CD14-positive monocyte (primary cell): ENCODE measurements around the gene BNC1. TPM values are rescaled to one million over a fixed set of nuclear protein-coding genes. Genes with fewer than 3 reads are reported as not detected.
A peak's percentile ranks its signal among the peaks of the same experiment; 100 is the strongest.

Experiments used
- DNase-seq, 3 donors: peaks; one replicate each; pipeline ENCODE4 v3.0.0-alpha.2; 2011 to 2022
- H2AFZ ChIP-seq: 2 replicates; pipeline ENCODE4 v1.6.0; 2012; ENCODE audit warnings: mild to moderate bottlenecking, low read depth, low read length, inconsistent platforms; ENCODE audit not compliant: insufficient read depth, poor library complexity, severe bottlenecking
- H3K27ac ChIP-seq, 2 donors: 1 replicate in 1 of 2; 2 replicates in 1 of 2; pipeline ENCODE4 v1.5.1; 2012 to 2013; ENCODE audit warnings: low read length in 2 of 2, control low read depth in 1 of 2, inconsistent platforms in 1 of 2, low read depth in 1 of 2, mild to moderate bottlenecking in 1 of 2
- H3K27me3 ChIP-seq, 2 donors: one replicate each; pipeline versions ENCODE4 v1.6.0 to v1.6.1; 2011 to 2013; ENCODE audit warnings: low read length in 2 of 2; ENCODE audit not compliant: control insufficient read depth in 2 of 2, insufficient read depth in 2 of 2
- H3K36me3 ChIP-seq, 2 donors: replicated peaks in 1 of 2; 1 replicate in 1 of 2; 2 replicates in 1 of 2; pipeline versions ENCODE4 v1.5.1 to v1.6.1; 2012 to 2013; ENCODE audit warnings: low read length in 2 of 2, control low read depth in 1 of 2, inconsistent platforms in 1 of 2, mild to moderate bottlenecking in 1 of 2; ENCODE audit not compliant: insufficient read depth in 2 of 2, control insufficient read depth in 1 of 2
- H3K4me1 ChIP-seq, 2 donors: 1 replicate in 1 of 2; 2 replicates in 1 of 2; pipeline versions ENCODE4 v1.5.1 to v1.6.1; 2012 to 2013; ENCODE audit warnings: low read length in 2 of 2, control low read depth in 1 of 2, inconsistent platforms in 1 of 2, mild to moderate bottlenecking in 1 of 2, moderate library complexity in 1 of 2; ENCODE audit not compliant: insufficient read depth in 2 of 2, control insufficient read depth in 1 of 2
- H3K4me2 ChIP-seq: replicated peaks from 2 replicates; pipeline ENCODE3; 2012; ENCODE audit warnings: low read length, moderate library complexity, mild to moderate bottlenecking; ENCODE audit not compliant: poor library complexity, severe bottlenecking; ENCODE audit errors: extremely low read depth
- H3K4me3 ChIP-seq, 3 experiments: fragments of 200-600 bp in 1 of 3; sonication (generic) in 1 of 3; replicated peaks in 1 of 3; 1 replicate in 2 of 3; 2 replicates in 1 of 3; pipeline ENCODE4 v1.5.1; 2011 to 2013; ENCODE audit warnings: low read length in 3 of 3, mild to moderate bottlenecking in 3 of 3, control low read depth in 2 of 3, low read depth in 2 of 3, inconsistent platforms in 1 of 3, moderate library complexity in 1 of 3
- H3K79me2 ChIP-seq: 2 replicates; pipeline ENCODE4 v1.6.0; 2012; ENCODE audit warnings: mild to moderate bottlenecking, control low read depth, inconsistent platforms, low read length, moderate library complexity; ENCODE audit not compliant: insufficient read depth
- H3K9ac ChIP-seq: 2 replicates; pipeline ENCODE4 v1.6.0; 2017; ENCODE audit warnings: low read length, mild to moderate bottlenecking; ENCODE audit not compliant: insufficient read depth, poor library complexity, severe bottlenecking
- H3K9me3 ChIP-seq, 2 donors: replicated peaks in 1 of 2; 1 replicate in 1 of 2; 2 replicates in 1 of 2; pipeline versions ENCODE4 v1.5.1 to v1.6.1; 2012 to 2013; ENCODE audit warnings: low read length in 2 of 2, control low read depth in 1 of 2; ENCODE audit not compliant: control insufficient read depth in 1 of 2, insufficient read depth in 1 of 2
- H4K20me1 ChIP-seq: 2 replicates; pipeline ENCODE4 v1.6.0; 2012; ENCODE audit warnings: mild to moderate bottlenecking, low read length, control low read depth, moderate library complexity; ENCODE audit not compliant: insufficient read depth
- H3K27ac Mint-ChIP-seq, 7 donors: one replicate each; pipeline ENCODE4 v1.8.0; 2020; ENCODE audit warnings: mild to moderate bottlenecking in 7 of 7, mixed read lengths in 7 of 7, moderate library complexity in 6 of 7, inconsistent platforms in 2 of 7
- H3K27me3 Mint-ChIP-seq, 3 donors: one replicate each; pipeline ENCODE4 v1.8.0; 2021 to 2022; ENCODE audit warnings: low read depth in 3 of 3, mild to moderate bottlenecking in 3 of 3, mixed read lengths in 3 of 3, moderate library complexity in 3 of 3, inconsistent platforms in 1 of 3
- H3K36me3 Mint-ChIP-seq, 2 donors: one replicate each; pipeline ENCODE4 v1.8.0; 2020; ENCODE audit warnings: mixed read lengths in 2 of 2, inconsistent platforms in 1 of 2, mild to moderate bottlenecking in 1 of 2
- H3K4me1 Mint-ChIP-seq: one replicate; pipeline ENCODE4 v1.8.0; 2020; ENCODE audit warnings: mild to moderate bottlenecking, mixed read lengths
- H3K4me3 Mint-ChIP-seq, 2 donors: one replicate each; pipeline ENCODE4 v1.8.0; 2020; ENCODE audit warnings: mild to moderate bottlenecking in 2 of 2, mixed read lengths in 2 of 2, moderate library complexity in 1 of 2
- H3K9me3 Mint-ChIP-seq, 7 donors: one replicate each; pipeline ENCODE4 v1.8.0; 2020 to 2022; ENCODE audit warnings: mixed read lengths in 7 of 7, mild to moderate bottlenecking in 6 of 7, moderate library complexity in 6 of 7, inconsistent platforms in 2 of 7
- WGBS: methylation state at CpG from one replicate; pipeline ENCODE4 v1.1.5; 2013; ENCODE audit warnings: missing lambda C conversion rate; ENCODE audit not compliant: insufficient coverage; 5-methylcytosine and 5-hydroxymethylcytosine counted together
- intact Hi-C, 2 donors: fragments of 100-400 bp; cut with micrococcal nuclease; formaldehyde crosslinking; loops; one replicate each; pipeline versions ENCODE4 v1.15.0 to v1.15.1; 2023
- polyA plus RNA-seq, 3 donors: library from polyadenylated mRNA; depleted of rRNA in 1 of 3; unstranded in 2 of 3; stranded (reverse) in 1 of 3; fragments of 300-500 nt in 2 of 3; fragments of >200 nt in 1 of 3; fragmentation: Illumina TruSeq in 2 of 3; gene quantifications; 1 replicate in 2 of 3; 2 replicates in 1 of 3; pipeline ENCODE4 v1.2.3, GENCODE V29; 2012 to 2021
- TF ChIP-seq, protein P1 (sequence below): fragments of 200-600 bp; IDR thresholded peaks from one replicate; pipeline ENCODE4 v1.8.0; 2022; ENCODE audit warnings: antibody characterized with exemption, mild to moderate bottlenecking

Gene BNC1
- polyA plus RNA-seq, 3 donors = not detected

- intact Hi-C loops = loop anchor here in 1 of 2 donors (5.0 kb wide), 1 partner anchor 309 kb away; no protein-coding TSS in a partner anchor
- no peak overlapping the region for H3K27ac ChIP-seq
- 7% methylated on average over 2 of the region's 11 CpGs for WGBS
- H3K36me3 ChIP-seq = no peaks in the 10 kb centered on the region
- H3K4me1 ChIP-seq = no peaks in the 10 kb centered on the region
- TF ChIP-seq, protein P1, sequence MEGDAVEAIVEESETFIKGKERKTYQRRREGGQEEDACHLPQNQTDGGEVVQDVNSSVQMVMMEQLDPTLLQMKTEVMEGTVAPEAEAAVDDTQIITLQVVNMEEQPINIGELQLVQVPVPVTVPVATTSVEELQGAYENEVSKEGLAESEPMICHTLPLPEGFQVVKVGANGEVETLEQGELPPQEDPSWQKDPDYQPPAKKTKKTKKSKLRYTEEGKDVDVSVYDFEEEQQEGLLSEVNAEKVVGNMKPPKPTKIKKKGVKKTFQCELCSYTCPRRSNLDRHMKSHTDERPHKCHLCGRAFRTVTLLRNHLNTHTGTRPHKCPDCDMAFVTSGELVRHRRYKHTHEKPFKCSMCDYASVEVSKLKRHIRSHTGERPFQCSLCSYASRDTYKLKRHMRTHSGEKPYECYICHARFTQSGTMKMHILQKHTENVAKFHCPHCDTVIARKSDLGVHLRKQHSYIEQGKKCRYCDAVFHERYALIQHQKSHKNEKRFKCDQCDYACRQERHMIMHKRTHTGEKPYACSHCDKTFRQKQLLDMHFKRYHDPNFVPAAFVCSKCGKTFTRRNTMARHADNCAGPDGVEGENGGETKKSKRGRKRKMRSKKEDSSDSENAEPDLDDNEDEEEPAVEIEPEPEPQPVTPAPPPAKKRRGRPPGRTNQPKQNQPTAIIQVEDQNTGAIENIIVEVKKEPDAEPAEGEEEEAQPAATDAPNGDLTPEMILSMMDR = peak; percentile 99
- H3K79me2 ChIP-seq = no peaks in the 10 kb centered on the region
- H3K4me3 ChIP-seq = no peak overlapping the region
- no peak overlapping the region for H2AFZ ChIP-seq
- H4K20me1 ChIP-seq = no peaks in the 10 kb centered on the region
- Mint-ChIP-seq H3K9me3 (peaks cover 0 to 2% (median 0%) of the 10 kb centered on the region in 7 donors), H3K4me1 (no peaks in the 10 kb centered on the region), H3K36me3 (no peaks in the 10 kb centered on the region), H3K27ac (peak overlapping the region in 1 of 7 donors; percentile 29), H3K4me3 (no peak overlapping the region), H3K27me3 (peaks cover 7 to 42% (median 20%) of the 10 kb centered on the region in 3 donors)
- H3K4me2 ChIP-seq = no peak overlapping the region
- H3K9ac ChIP-seq = no peak overlapping the region
- H3K27me3 ChIP-seq = peaks cover 2 to 6% of the 10 kb centered on the region in 2 donors
- peak; percentile 6 to 49 (median 28) for DNase-seq
- H3K9me3 ChIP-seq = no peaks in the 10 kb centered on the region
Observed at GRCh38 chr15:83248151-83249029, 36.1 kb downstream of the BNC1 start.

GRCh38 chr15:83243634-83244033, 40.8 kb downstream of the BNC1 start:
- DNase-seq = no peak
- Mint-ChIP-seq H3K27me3 (peaks cover 4 to 38% (median 23%) of the 10 kb centered on the region in 3 donors), H3K27ac (no peak overlapping the region), H3K4me3 (no peak overlapping the region), H3K9me3 (peaks cover 0 to 8% (median under 1%) of the 10 kb centered on the region in 7 donors), H3K36me3 (no peaks in the 10 kb centered on the region), H3K4me1 (no peaks in the 10 kb centered on the region)
- no peak overlapping the region for H3K4me3 ChIP-seq
- no peaks in the 10 kb centered on the region for H3K79me2 ChIP-seq
- no peak overlapping the region for H3K27ac ChIP-seq
- TF ChIP-seq, protein P1 = no peak
- H3K36me3 ChIP-seq = no peaks in the 10 kb centered on the region
- WGBS = 36% methylated on average over 3 of the region's 8 CpGs
- no peak overlapping the region for H2AFZ ChIP-seq
- H3K9ac ChIP-seq = no peak overlapping the region
- H3K27me3 ChIP-seq = peaks cover 2 to 6% of the 10 kb centered on the region in 2 donors
- no peaks in the 10 kb centered on the region for H3K9me3 ChIP-seq
- intact Hi-C loops = no loop called here
- H4K20me1 ChIP-seq = no peaks in the 10 kb centered on the region
- H3K4me1 ChIP-seq = no peaks in the 10 kb centered on the region
- H3K4me2 ChIP-seq = no peak overlapping the region
